Measurements from ENCODE around the gene P4HA1. TPM values are rescaled to one million over a fixed set of nuclear protein-coding genes. Genes with fewer than 3 reads are reported as not detected.

The P4HA1 gene
- total and polyA plus RNA-seq, 5 donors from 2014 or later: 16.7 to 27.2 (median 18.9) TPM

GRCh38 chr10:73079779-73080541 lies 16.7 kb downstream of the P4HA1 start:
- H3K4me1 ChIP-seq (ENCODE audit: control insufficient read depth, insufficient read depth, low read length, poor library complexity, severe bottlenecking): no peaks in the 10 kb centered on the region
- H3K9me3 ChIP-seq (ENCODE audit: control insufficient read depth in 2 of 2, low read length in 2 of 2): no peaks in the 10 kb centered on the region
- no peak overlapping the region for H3K4me3 Mint-ChIP-seq
- no peaks in the 10 kb centered on the region for H3K9me3 Mint-ChIP-seq
- ATAC-seq (ENCODE audit: low read depth in 2 of 2) (no peak), DNase-seq (no peak)
- H3K27ac Mint-ChIP-seq: no peak overlapping the region
- H3K36me3 ChIP-seq (ENCODE audit: control insufficient read depth, insufficient read depth, low read length): no peaks in the 10 kb centered on the region
- no peak overlapping the region for H3K27ac ChIP-seq (ENCODE audit: insufficient read depth, low read length, poor library complexity, severe bottlenecking)
- no peaks in the 10 kb centered on the region for H3K27me3 ChIP-seq (ENCODE audit: control insufficient read depth, insufficient read depth, low read length)
- no peaks in the 10 kb centered on the region for H3K36me3 Mint-ChIP-seq
- no peaks in the 10 kb centered on the region for H3K27me3 Mint-ChIP-seq
- peaks cover 0 to 29% (median 24%) of the 10 kb centered on the region in 4 donors for H3K4me1 Mint-ChIP-seq
- no peak overlapping the region for H3K4me3 ChIP-seq (ENCODE audit: low read depth, low read length)

DNA sequence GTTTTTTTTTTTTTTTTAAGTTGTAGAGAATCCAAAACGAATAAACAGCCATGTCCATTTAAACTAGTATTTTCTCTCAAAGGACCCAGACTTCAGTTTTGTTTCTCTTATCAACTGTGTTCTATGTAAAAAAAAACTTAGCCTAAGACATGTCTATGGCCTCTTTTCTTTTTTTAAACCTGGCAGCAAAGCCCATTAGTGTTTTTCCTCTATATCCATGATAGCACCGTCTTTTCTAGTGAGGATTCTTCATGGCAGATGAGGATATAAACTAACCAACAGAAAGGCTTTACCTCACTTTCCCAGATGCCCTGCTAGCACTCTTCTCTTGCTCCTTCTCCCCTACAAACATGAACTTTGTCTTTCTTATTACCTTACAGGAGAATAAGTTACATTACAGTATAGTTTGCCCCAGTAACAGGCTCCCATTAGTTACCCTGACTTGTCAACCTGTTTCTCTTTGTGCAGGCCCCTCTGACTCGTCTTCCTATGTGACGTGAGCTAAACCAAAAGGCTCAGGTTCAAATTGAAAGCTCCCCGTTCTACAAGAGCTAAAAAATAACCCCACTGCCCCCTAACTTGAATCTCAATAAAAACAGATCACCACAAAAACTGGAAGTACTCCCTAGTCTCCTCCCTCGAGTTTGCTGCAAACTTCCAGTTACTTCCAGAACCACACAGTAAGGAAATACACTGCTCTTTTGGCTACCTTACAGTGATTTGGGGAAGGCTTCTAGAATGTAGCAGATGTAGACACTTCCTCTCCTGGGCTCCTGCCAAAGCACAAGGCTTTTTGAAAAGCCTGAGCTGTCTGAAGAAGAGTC lies 20.1 kb downstream of the P4HA1 start:
- Histone ChIP-seq H3K27me3 (ENCODE audit: control insufficient read depth, insufficient read depth, low read length) (no peaks in the 10 kb centered on the region), H3K4me3 (ENCODE audit: low read depth, low read length) (peak overlapping the region; percentile 1), H3K9me3 (ENCODE audit: control insufficient read depth in 2 of 2, low read length in 2 of 2) (no peaks in the 10 kb centered on the region), H3K36me3 (ENCODE audit: control insufficient read depth, insufficient read depth, low read length) (peaks cover 21% of the 10 kb centered on the region), H3K4me1 (ENCODE audit: control insufficient read depth, insufficient read depth, low read length, poor library complexity, severe bottlenecking) (no peaks in the 10 kb centered on the region), H3K27ac (ENCODE audit: insufficient read depth, low read length, poor library complexity, severe bottlenecking) (no peak overlapping the region)
- Mint-ChIP-seq H3K9me3 (no peaks in the 10 kb centered on the region), H3K4me3 (peak overlapping the region in 2 of 4 donors; percentile 13 to 29), H3K36me3 (peaks cover 15% of the 10 kb centered on the region), H3K27me3 (no peaks in the 10 kb centered on the region), H3K4me1 (peaks cover 0 to 19% (median 13%) of the 10 kb centered on the region in 4 donors), H3K27ac (peak overlapping the region; percentile 59 to 84 (median 77))
- DNase-seq: peak in 1 of 3 donors; percentile 43
- ATAC-seq (ENCODE audit: low read depth in 2 of 2): peak in 1 of 2 donors; percentile 52

GRCh38 chr10:73075829-73076228 lies 20.8 kb downstream of the P4HA1 start:
- Histone ChIP-seq H3K27ac (ENCODE audit: insufficient read depth, low read length, poor library complexity, severe bottlenecking) (no peak overlapping the region), H3K27me3 (ENCODE audit: control insufficient read depth, insufficient read depth, low read length) (no peaks in the 10 kb centered on the region), H3K4me1 (ENCODE audit: control insufficient read depth, insufficient read depth, low read length, poor library complexity, severe bottlenecking) (no peaks in the 10 kb centered on the region), H3K9me3 (ENCODE audit: control insufficient read depth in 2 of 2, low read length in 2 of 2) (no peaks in the 10 kb centered on the region), H3K4me3 (ENCODE audit: low read depth, low read length) (no peak overlapping the region), H3K36me3 (ENCODE audit: control insufficient read depth, insufficient read depth, low read length) (peaks cover 24% of the 10 kb centered on the region)
- peaks cover 15% of the 10 kb centered on the region for H3K36me3 Mint-ChIP-seq
- no peak for DNase-seq
- H3K27me3 Mint-ChIP-seq: no peaks in the 10 kb centered on the region
- peak overlapping the region in 1 of 3 donors; percentile 59 for H3K27ac Mint-ChIP-seq
- H3K9me3 Mint-ChIP-seq: no peaks in the 10 kb centered on the region
- no peak overlapping the region for H3K4me3 Mint-ChIP-seq
- H3K4me1 Mint-ChIP-seq: peaks cover 0 to 17% (median 13%) of the 10 kb centered on the region in 4 donors
- no peak for ATAC-seq (ENCODE audit: low read depth in 2 of 2)

- H3K9me3 Mint-ChIP-seq: no peaks in the 10 kb centered on the region
- H3K4me3 Mint-ChIP-seq: peak overlapping the region in 1 of 4 donors; percentile 15
- peaks cover 15% of the 10 kb centered on the region for H3K36me3 Mint-ChIP-seq
- Histone ChIP-seq H3K27me3 (ENCODE audit: control insufficient read depth, insufficient read depth, low read length) (no peaks in the 10 kb centered on the region), H3K27ac (ENCODE audit: insufficient read depth, low read length, poor library complexity, severe bottlenecking) (no peak overlapping the region), H3K4me3 (ENCODE audit: low read depth, low read length) (no peak overlapping the region), H3K36me3 (ENCODE audit: control insufficient read depth, insufficient read depth, low read length) (peaks cover 28% of the 10 kb centered on the region), H3K9me3 (ENCODE audit: control insufficient read depth in 2 of 2, low read length in 2 of 2) (no peaks in the 10 kb centered on the region), H3K4me1 (ENCODE audit: control insufficient read depth, insufficient read depth, low read length, poor library complexity, severe bottlenecking) (no peaks in the 10 kb centered on the region)
- no peak overlapping the region for H3K27ac Mint-ChIP-seq
- no peaks in the 10 kb centered on the region for H3K27me3 Mint-ChIP-seq
- DNase-seq (no peak), ATAC-seq (ENCODE audit: low read depth in 2 of 2) (no peak)
- H3K4me1 Mint-ChIP-seq: peaks cover 0 to 15% (median 9%) of the 10 kb centered on the region in 4 donors
Observed at GRCh38 chr10:73073627-73074026, 23.0 kb downstream of the P4HA1 start.

- H3K27ac Mint-ChIP-seq: peak overlapping the region in 1 of 3 donors; percentile 11
- peaks cover 8% of the 10 kb centered on the region for H3K4me1 ChIP-seq (ENCODE audit: control insufficient read depth, insufficient read depth, low read length, poor library complexity, severe bottlenecking)
- H3K4me3 Mint-ChIP-seq: no peak overlapping the region
- H3K9me3 ChIP-seq (ENCODE audit: control insufficient read depth in 2 of 2, low read length in 2 of 2): no peaks in the 10 kb centered on the region
- DNase-seq (no peak), ATAC-seq (ENCODE audit: low read depth in 2 of 2) (no peak)
- no peak overlapping the region for H3K4me3 ChIP-seq (ENCODE audit: low read depth, low read length)
- peaks cover 23% of the 10 kb centered on the region for H3K36me3 ChIP-seq (ENCODE audit: control insufficient read depth, insufficient read depth, low read length)
- no peak overlapping the region for H3K27ac ChIP-seq (ENCODE audit: insufficient read depth, low read length, poor library complexity, severe bottlenecking)
- no peaks in the 10 kb centered on the region for H3K27me3 ChIP-seq (ENCODE audit: control insufficient read depth, insufficient read depth, low read length)
- H3K27me3 Mint-ChIP-seq: no peaks in the 10 kb centered on the region
- H3K36me3 Mint-ChIP-seq: peaks cover 15% of the 10 kb centered on the region
- peaks cover 0 to 3% (median 0%) of the 10 kb centered on the region in 7 donors for H3K9me3 Mint-ChIP-seq
- H3K4me1 Mint-ChIP-seq: peaks cover 2 to 15% (median 7%) of the 10 kb centered on the region in 4 donors
Observed at GRCh38 chr10:73065441-73065840, 31.2 kb downstream of the P4HA1 start.

DNA sequence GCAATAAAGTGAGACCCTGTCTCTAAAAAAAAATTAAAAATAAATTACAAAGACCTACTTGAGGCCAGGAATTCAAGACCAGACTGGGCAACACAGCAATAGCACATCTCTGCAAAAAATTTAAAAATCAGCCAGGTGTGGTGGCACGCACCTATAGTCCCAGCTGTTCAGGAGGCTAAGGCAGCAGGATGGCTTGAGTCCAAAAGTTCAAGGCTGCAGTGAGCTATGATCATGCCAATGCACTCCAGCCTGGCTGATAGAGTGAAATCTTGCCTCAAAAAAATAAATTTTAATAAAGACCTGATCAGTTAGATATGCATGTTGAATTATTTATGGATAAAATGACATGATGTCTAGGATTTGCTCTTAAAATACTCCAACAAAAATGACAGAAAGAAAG lies 34.9 kb downstream of the P4HA1 start:
- H3K27me3 Mint-ChIP-seq: no peaks in the 10 kb centered on the region
- no peaks in the 10 kb centered on the region for H3K9me3 Mint-ChIP-seq
- peaks cover 11 to 24% (median 18%) of the 10 kb centered on the region in 4 donors for H3K4me1 Mint-ChIP-seq
- H3K36me3 ChIP-seq (ENCODE audit: control insufficient read depth, insufficient read depth, low read length): peaks cover 11% of the 10 kb centered on the region
- H3K36me3 Mint-ChIP-seq: peaks cover 11% of the 10 kb centered on the region
- H3K4me1 ChIP-seq (ENCODE audit: control insufficient read depth, insufficient read depth, low read length, poor library complexity, severe bottlenecking): peaks cover 16% of the 10 kb centered on the region
- DNase-seq (no peak), ATAC-seq (ENCODE audit: low read depth in 2 of 2) (no peak)
- no peak overlapping the region for H3K4me3 ChIP-seq (ENCODE audit: low read depth, low read length)
- no peaks in the 10 kb centered on the region for H3K27me3 ChIP-seq (ENCODE audit: control insufficient read depth, insufficient read depth, low read length)
- H3K4me3 Mint-ChIP-seq: no peak overlapping the region
- H3K27ac ChIP-seq (ENCODE audit: insufficient read depth, low read length, poor library complexity, severe bottlenecking): no peak overlapping the region
- no peak overlapping the region for H3K27ac Mint-ChIP-seq
- no peaks in the 10 kb centered on the region for H3K9me3 ChIP-seq (ENCODE audit: control insufficient read depth in 2 of 2, low read length in 2 of 2)

DNA sequence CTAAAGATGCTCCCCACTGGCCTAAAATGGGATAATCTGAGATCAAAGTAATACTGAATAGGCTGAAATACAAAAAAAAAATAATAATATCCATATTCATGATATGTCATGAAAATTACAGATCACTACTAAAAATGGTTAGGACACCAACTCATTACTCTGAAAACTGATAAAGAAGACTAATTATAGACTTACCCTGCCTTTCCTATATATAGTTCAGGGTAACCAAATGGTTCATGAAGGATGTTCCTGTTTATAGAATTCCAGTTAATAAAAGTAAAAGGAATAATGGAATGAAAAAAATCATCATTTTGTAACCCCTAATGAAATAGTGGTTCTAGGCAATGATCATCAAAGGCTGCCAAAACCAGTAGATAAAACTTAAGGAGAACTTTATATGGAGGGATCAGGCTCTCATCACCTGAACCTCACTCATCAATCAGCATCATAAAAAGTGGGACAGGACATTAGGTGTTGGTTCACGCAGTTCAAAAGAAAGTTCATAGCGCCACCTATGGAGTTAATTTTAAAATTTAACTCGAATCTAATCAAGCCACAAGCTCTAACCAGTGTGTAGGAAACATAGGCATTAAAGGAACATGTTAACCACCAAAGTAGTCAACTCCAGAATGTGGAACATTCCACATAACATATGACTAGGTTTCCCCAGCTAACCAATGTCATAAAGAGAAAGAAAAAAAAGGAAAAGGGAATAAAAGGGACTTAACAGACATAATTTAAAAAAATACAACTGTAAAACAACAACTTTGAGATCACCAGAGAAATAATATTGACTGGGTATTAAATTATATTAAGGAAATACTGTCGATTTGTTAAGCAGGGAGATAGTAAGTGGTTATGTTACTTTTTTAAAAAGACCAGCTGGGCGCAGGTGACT lies 35.7 kb downstream of the P4HA1 start:
- H3K4me3 Mint-ChIP-seq: no peak overlapping the region
- no peaks in the 10 kb centered on the region for H3K9me3 ChIP-seq (ENCODE audit: control insufficient read depth in 2 of 2, low read length in 2 of 2)

More for the DNA sequence above, 35.7 kb downstream of the P4HA1 start:
- DNase-seq (peak in 2 of 3 donors; percentile 47 to 63), ATAC-seq (ENCODE audit: low read depth in 2 of 2) (peak; percentile 62 to 66)
- Histone ChIP-seq H3K27ac (ENCODE audit: insufficient read depth, low read length, poor library complexity, severe bottlenecking) (no peak overlapping the region), H3K4me3 (ENCODE audit: low read depth, low read length) (peak overlapping the region; percentile 24), H3K27me3 (ENCODE audit: control insufficient read depth, insufficient read depth, low read length) (no peaks in the 10 kb centered on the region), H3K36me3 (ENCODE audit: control insufficient read depth, insufficient read depth, low read length) (peaks cover 11% of the 10 kb centered on the region), H3K4me1 (ENCODE audit: control insufficient read depth, insufficient read depth, low read length, poor library complexity, severe bottlenecking) (peaks cover 16% of the 10 kb centered on the region)
- H3K27me3 Mint-ChIP-seq: no peaks in the 10 kb centered on the region
- H3K36me3 Mint-ChIP-seq: peaks cover 8% of the 10 kb centered on the region
- peak overlapping the region; percentile 11 to 47 (median 35) for H3K27ac Mint-ChIP-seq
- H3K9me3 Mint-ChIP-seq: no peaks in the 10 kb centered on the region
- H3K4me1 Mint-ChIP-seq: peaks cover 11 to 24% (median 18%) of the 10 kb centered on the region in 4 donors

All from CD4-positive, CD25-positive, alpha-beta regulatory T cell (primary cell).